GM23338 (cell line): Measurements from ENCODE around the gene LRR1.

Experiments used
- CTCF ChIP-seq, 2 experiments: fragments of 200-600 bp in 1 of 2; sonication (generic) in 1 of 2; conservative IDR thresholded peaks; 2 replicates each; pipeline versions ENCODE4 v1.5.1 to v1.6.1; 2016 to 2017; ENCODE audit warnings: antibody characterized with exemption in 2 of 2, low read depth in 2 of 2, mild to moderate bottlenecking in 2 of 2, moderate library complexity in 1 of 2
- EZH2 ChIP-seq: fragments of 200-600 bp; sonication (generic); IDR thresholded peaks from one replicate; pipeline ENCODE4 v1.8.0; 2017; ENCODE audit warnings: antibody characterized with exemption, mild to moderate bottlenecking, low read depth; ENCODE audit not compliant: unreplicated experiment
- EZH2phosphoT487 ChIP-seq: fragments of 200-600 bp; sonication (generic); IDR thresholded peaks from one replicate; pipeline ENCODE4 v1.8.1; 2018; ENCODE audit warnings: antibody characterized with exemption; ENCODE audit not compliant: unreplicated experiment
- NANOG ChIP-seq: IDR thresholded peaks from 2 replicates; pipeline ENCODE4 v1.6.1; 2016; ENCODE audit warnings: antibody characterized with exemption, borderline replicate concordance
- POLR2AphosphoS5 ChIP-seq: IDR thresholded peaks from 2 replicates; pipeline ENCODE4 v1.6.1; 2016; ENCODE audit warnings: antibody characterized with exemption, low read depth
- REST ChIP-seq: IDR thresholded peaks from one replicate; pipeline ENCODE4 v1.6.1; 2018; ENCODE audit warnings: antibody characterized with exemption; ENCODE audit not compliant: unreplicated experiment
- ZNF114 ChIP-seq: fragments of 250-450 bp; sonication (Bioruptor Pico); IDR thresholded peaks from 2 replicates; pipeline ENCODE4 v1.5.0; 2020; ENCODE audit warnings: mild to moderate bottlenecking, moderate library complexity

DNA sequence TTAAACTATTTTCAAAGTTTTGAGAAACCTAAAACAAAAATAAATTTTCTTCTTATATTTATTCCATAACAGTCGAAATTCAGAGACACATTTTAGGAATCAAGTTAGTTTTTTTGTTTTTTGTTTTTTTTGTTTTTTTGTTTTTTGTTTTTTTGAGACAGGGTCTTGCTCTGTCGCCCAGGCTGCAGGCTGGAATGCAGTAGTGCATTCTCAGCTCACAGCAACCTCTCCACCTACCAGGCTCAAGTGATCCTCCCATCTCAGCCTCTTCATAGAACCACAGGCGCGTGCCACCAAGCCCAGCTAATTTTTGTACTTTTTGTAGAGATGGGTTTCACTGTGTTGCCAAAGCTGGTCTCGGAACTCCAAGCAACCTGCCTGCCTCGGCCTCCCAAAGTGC is 54.8 kb downstream of the LRR1 start:
- TF ChIP-seq CTCF (conservative IDR thresholded peaks at IDR 0.05; ENCODE audit: low read depth in 2 of 2): no peak
- no peak for TF ChIP-seq REST
- TF ChIP-seq NANOG: no peak
- TF ChIP-seq POLR2AphosphoS5: no peak
- TF ChIP-seq EZH2: no peak
- TF ChIP-seq EZH2phosphoT487: no peak
- no peak for TF ChIP-seq ZNF114 (CRISPR knock-in tag)
